ENCODE results near the gene FTCD. TPM values are rescaled to one million over a fixed set of nuclear protein-coding genes. Genes with fewer than 3 reads are reported as not detected.

The FTCD gene
- total RNA-seq, 1 donor from 2014 or later, result not detected

DNA sequence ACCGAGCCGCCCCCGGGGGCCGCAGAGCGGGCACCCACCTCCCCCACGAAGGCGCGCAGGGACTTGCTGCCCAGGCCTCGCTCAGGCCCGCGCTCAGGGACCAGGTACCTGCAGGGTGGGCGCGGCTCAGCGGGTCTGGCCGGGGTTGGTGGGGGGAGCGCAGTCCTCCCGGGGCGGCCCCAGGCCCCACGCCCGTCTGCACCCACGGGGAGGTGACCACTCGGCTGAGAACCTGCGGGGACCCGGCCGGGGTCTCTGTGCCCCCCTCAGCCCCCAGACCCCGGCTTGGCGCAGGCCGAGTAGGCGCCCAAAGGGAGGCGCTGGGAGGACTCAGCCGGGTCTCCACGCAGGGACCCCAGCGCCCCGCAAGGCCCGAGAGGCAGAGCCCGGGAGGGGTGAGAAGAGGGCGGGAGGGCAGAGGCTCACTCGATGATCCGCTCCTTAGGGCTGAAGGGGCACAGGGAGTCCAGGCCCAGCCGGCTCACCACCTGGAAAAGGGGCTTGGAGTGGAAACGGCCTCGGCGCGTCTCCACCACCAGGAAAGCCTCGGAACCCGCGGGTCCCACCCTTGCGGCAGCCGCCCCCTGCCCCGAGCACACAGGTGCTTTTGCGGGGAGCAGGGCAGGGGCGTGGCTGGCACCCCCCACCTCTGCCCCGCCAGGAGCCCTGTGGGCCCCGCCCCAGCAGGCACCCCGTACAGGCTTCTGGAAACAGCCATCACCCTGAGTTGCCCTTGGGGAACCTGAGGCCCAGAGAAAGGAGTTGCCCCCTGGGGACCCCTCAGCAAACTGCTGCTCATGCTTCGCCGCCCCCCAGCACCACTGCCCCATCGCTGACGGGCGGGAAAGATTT lies 9.3 kb downstream of the FTCD start:
- Histone ChIP-seq H3K27me3 (no peaks in the 10 kb centered on the region), H3K36me3 (no peaks in the 10 kb centered on the region), H3K27ac (no peak overlapping the region), H3K4me1 (peaks cover 7% of the 10 kb centered on the region), H3K9me3 (no peaks in the 10 kb centered on the region), H3K4me3 (no peak overlapping the region)
- intact Hi-C loops (cut with DNase I), result loop anchor here (10.0 kb wide), 1 partner anchor 79 kb away; the partner anchor contains the start of gene LSS
- no peak for DNase-seq (ENCODE audit: extremely low spot score in 2 of 2)
- TF ChIP-seq POLR2AphosphoS5 (IDR thresholded peaks at IDR 0.05; ENCODE audit: insufficient read depth in 1 of 2, low read depth in 1 of 2), result no peak
- TF ChIP-seq, protein P1, sequence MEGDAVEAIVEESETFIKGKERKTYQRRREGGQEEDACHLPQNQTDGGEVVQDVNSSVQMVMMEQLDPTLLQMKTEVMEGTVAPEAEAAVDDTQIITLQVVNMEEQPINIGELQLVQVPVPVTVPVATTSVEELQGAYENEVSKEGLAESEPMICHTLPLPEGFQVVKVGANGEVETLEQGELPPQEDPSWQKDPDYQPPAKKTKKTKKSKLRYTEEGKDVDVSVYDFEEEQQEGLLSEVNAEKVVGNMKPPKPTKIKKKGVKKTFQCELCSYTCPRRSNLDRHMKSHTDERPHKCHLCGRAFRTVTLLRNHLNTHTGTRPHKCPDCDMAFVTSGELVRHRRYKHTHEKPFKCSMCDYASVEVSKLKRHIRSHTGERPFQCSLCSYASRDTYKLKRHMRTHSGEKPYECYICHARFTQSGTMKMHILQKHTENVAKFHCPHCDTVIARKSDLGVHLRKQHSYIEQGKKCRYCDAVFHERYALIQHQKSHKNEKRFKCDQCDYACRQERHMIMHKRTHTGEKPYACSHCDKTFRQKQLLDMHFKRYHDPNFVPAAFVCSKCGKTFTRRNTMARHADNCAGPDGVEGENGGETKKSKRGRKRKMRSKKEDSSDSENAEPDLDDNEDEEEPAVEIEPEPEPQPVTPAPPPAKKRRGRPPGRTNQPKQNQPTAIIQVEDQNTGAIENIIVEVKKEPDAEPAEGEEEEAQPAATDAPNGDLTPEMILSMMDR (IDR thresholded peaks at IDR 0.05), result no peak
- TF ChIP-seq POLR2A (IDR thresholded peaks at IDR 0.05), result no peak

DNA sequence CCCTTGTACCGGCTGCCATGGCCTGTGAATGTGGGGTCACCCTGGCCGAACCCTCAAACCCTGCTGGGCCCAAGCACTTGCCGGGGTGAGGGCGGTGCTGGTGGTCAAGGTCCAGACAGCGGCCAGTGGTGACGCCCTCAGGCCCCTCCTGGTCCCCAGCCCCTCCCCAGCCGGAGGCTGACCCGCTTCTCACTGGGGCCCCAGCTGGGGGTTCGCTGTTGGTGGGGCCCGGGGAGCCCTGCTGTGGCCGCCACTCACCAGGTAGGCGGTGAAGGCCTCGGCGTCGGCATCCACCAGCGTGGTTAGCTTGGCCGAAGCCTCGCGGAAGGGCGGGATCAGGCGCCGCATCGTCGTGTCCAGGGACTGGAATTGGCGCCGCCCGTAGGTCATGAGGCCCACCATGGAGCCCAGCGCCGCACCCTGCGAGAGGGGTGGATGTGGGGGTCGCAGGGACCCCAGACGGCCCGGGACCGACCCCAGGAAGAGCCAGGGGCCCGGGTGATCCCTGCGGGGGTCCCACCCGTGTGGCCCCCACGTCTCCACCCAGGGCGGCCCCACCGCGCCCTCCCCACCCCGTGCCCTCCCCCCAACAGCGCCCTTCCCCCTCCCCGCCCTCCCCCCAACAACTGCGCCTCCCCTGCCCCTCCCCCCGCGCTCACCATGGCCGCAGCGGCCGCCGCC lies 10.1 kb downstream of the FTCD start:
- H3K27ac ChIP-seq, result no peak overlapping the region
- DNase-seq (ENCODE audit: extremely low spot score in 2 of 2), result no peak
- peaks cover 7% of the 10 kb centered on the region for H3K4me1 ChIP-seq
- intact Hi-C loops (cut with DNase I), result loop anchor here (10.0 kb wide), 1 partner anchor 80 kb away; the partner anchor contains the start of gene LSS
- no peak overlapping the region for H3K4me3 ChIP-seq
- H3K36me3 ChIP-seq, result no peaks in the 10 kb centered on the region
- H3K9me3 ChIP-seq, result no peaks in the 10 kb centered on the region
- TF ChIP-seq, protein P1 (IDR thresholded peaks at IDR 0.05), result no peak
- TF ChIP-seq POLR2A (IDR thresholded peaks at IDR 0.05) (no peak), POLR2AphosphoS5 (IDR thresholded peaks at IDR 0.05; ENCODE audit: insufficient read depth in 1 of 2, low read depth in 1 of 2) (no peak)
- H3K27me3 ChIP-seq, result no peaks in the 10 kb centered on the region

DNA sequence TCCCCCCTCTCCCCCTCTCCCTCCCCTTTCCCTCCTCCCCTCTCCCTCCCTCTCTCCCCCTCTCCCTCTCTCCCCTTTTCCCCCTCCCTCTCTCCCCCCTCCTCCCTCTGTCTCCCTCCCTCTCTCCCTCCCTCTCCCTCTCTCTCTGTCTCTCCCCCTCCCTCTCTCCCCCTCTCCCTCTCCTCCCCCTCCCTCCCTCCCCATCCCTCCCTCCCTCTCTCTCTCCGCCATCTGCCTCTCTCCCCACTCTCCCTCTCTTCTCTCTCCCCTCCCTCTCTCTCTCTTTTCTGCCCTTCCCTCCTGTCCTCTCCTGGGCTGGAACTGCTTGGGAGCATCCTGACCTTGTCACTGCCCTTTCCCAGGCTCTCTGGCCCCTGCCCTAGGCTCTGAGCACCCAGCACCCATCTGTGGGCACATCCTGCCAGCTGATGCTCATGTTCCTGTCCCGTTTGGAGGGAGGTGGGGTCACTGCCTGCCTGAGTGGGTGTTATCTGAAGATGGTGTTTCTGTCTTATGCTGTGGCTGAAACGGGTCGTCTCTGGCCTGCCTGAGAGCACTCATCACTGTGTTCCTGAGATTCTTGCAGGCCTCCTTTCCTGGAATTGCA lies 10.8 kb downstream of the FTCD start:
- peaks cover 7% of the 10 kb centered on the region for H3K4me1 ChIP-seq
- H3K9me3 ChIP-seq, result no peaks in the 10 kb centered on the region
- no peak overlapping the region for H3K4me3 ChIP-seq
- no peak for DNase-seq (ENCODE audit: extremely low spot score in 2 of 2)
- TF ChIP-seq POLR2AphosphoS5 (IDR thresholded peaks at IDR 0.05; ENCODE audit: insufficient read depth in 1 of 2, low read depth in 1 of 2) (no peak), POLR2A (IDR thresholded peaks at IDR 0.05) (no peak)
- TF ChIP-seq, protein P1 (IDR thresholded peaks at IDR 0.05), result no peak
- H3K36me3 ChIP-seq, result no peaks in the 10 kb centered on the region
- intact Hi-C loops (cut with DNase I), result loop anchor here (10.0 kb wide), 1 partner anchor 80 kb away; the partner anchor contains the start of gene LSS
- peak overlapping the region; percentile 90 for H3K27ac ChIP-seq
- no peaks in the 10 kb centered on the region for H3K27me3 ChIP-seq

DNA sequence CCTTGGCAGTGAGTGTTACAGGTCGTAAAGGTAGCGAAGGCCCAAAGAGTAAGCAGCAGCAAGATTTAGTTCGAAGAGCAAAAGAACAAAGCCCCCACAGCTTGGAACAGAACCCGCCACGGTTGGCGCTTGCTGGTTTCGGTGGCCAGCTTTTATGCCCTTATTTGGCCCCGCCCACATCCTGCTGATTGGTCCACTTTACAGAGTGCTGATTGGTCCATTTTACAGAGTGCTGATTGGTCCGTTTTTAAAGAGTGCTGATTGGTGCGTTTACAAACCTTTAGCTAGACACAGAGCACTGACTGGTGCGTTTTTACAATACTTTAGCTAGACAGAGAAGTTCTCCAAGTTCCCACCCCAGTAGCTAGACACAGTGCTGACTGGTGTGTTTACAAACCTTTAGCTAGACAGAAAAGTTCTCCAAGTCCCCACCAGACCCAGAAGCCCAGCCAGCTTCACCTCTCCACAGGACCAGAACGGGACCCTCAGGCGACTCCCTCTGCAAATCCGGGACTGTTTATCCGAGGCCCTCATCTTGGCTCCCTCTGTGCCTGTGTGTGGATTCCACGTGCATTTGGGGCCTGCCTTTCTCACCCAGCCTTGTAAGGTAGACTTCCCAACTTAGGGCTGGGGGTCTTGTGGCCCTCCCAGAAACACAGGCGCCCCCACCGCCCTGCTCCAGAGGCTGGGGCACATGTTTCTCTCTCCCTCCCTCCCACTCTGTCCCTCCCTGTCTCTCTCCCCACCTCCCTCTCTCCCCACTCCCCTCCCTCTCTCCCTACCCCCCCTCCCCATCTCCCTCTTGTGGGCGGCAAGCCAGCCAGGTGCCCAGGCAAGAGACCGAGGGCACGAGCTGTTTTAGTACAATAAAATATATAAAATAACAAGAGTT lies 12.6 kb downstream of the FTCD start:
- Histone ChIP-seq H3K27ac (peak overlapping the region; percentile 90), H3K4me3 (no peak overlapping the region), H3K4me1 (peaks cover 7% of the 10 kb centered on the region), H3K36me3 (no peaks in the 10 kb centered on the region), H3K27me3 (no peaks in the 10 kb centered on the region), H3K9me3 (no peaks in the 10 kb centered on the region)
- intact Hi-C loops (cut with DNase I), result loop anchor here (10.0 kb wide), 1 partner anchor 82 kb away; the partner anchor contains the start of gene LSS
- DNase-seq (ENCODE audit: extremely low spot score in 2 of 2), result no peak
- TF ChIP-seq, protein P1 (IDR thresholded peaks at IDR 0.05), result no peak
- TF ChIP-seq POLR2AphosphoS5 (IDR thresholded peaks at IDR 0.05; ENCODE audit: insufficient read depth in 1 of 2, low read depth in 1 of 2), result no peak
- no peak for TF ChIP-seq POLR2A (IDR thresholded peaks at IDR 0.05)

All from vagina (tissue), 2 donors.